Mesothelial cell of epicardium (in vitro differentiated cells): Measurements from ENCODE around the gene BTAF1. TPM values are rescaled to one million over a fixed set of nuclear protein-coding genes. Genes with fewer than 3 reads are reported as not detected.

ENCODE experiments used
- DNase-seq, 2 experiments: peaks; one replicate each; pipeline ENCODE4 v3.0.0; 2021; ENCODE audit warnings: low spot score in 2 of 2; ENCODE audit not compliant: unreplicated experiment in 2 of 2
- H3K27ac Mint-ChIP-seq: 2 replicates; pipeline ENCODE4 v1.8.0; 2021; ENCODE audit warnings: mixed read lengths
- H3K27me3 Mint-ChIP-seq: 2 replicates; pipeline ENCODE4 v1.8.0; 2021; ENCODE audit warnings: low read depth, mixed read lengths
- H3K36me3 Mint-ChIP-seq: 2 replicates; pipeline ENCODE4 v1.8.0; 2021; ENCODE audit warnings: mixed read lengths
- H3K4me1 Mint-ChIP-seq: 2 replicates; pipeline ENCODE4 v1.8.0; 2021; ENCODE audit warnings: mixed read lengths
- H3K4me3 Mint-ChIP-seq: 2 replicates; pipeline ENCODE4 v1.8.0; 2021; ENCODE audit warnings: mild to moderate bottlenecking, moderate library complexity, mixed read lengths
- H3K9me3 Mint-ChIP-seq: 2 replicates; pipeline ENCODE4 v1.8.0; 2021; ENCODE audit warnings: mixed read lengths
- total RNA-seq: library from RNA; stranded (reverse); gene quantifications from 3 replicates; pipeline ENCODE4 v1.2.1, GENCODE V29; 2021
- TF ChIP-seq, protein P1 (sequence below): fragments of 200-600 bp; sonication (generic); IDR thresholded peaks from one replicate; pipeline ENCODE4 v1.5.0; 2021; ENCODE audit warnings: antibody characterized with exemption; ENCODE audit not compliant: unreplicated experiment

BTAF1 gene
- total RNA-seq, 1 donor from 2014 or later = 54.2 TPM

DNA sequence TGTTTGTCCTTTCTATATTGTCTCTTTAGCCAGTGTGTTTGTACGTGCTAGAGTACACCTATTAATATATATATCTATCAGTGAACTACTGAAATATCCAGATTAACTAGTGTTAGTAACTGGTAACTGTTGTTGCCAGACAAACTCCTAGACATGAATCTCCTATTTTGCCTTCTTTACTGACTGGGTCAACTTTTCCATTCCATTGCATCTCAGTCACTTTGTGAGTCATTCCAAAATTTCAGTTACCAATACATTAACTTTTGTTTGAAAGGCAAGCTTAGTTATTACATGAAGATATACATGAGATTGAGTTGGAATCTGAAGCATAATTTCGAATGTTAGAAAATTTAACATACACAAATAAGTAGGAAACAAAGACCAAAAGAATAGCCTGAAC lies 51.4 kb downstream of the BTAF1 start:
- Mint-ChIP-seq H3K36me3 (peaks cover 34% of the 10 kb centered on the region), H3K4me3 (no peak overlapping the region), H3K9me3 (peaks cover 8% of the 10 kb centered on the region), H3K4me1 (no peaks in the 10 kb centered on the region), H3K27ac (no peak overlapping the region), H3K27me3 (no peaks in the 10 kb centered on the region)
- DNase-seq = no peak
- TF ChIP-seq, protein P1, sequence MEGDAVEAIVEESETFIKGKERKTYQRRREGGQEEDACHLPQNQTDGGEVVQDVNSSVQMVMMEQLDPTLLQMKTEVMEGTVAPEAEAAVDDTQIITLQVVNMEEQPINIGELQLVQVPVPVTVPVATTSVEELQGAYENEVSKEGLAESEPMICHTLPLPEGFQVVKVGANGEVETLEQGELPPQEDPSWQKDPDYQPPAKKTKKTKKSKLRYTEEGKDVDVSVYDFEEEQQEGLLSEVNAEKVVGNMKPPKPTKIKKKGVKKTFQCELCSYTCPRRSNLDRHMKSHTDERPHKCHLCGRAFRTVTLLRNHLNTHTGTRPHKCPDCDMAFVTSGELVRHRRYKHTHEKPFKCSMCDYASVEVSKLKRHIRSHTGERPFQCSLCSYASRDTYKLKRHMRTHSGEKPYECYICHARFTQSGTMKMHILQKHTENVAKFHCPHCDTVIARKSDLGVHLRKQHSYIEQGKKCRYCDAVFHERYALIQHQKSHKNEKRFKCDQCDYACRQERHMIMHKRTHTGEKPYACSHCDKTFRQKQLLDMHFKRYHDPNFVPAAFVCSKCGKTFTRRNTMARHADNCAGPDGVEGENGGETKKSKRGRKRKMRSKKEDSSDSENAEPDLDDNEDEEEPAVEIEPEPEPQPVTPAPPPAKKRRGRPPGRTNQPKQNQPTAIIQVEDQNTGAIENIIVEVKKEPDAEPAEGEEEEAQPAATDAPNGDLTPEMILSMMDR = no peak

DNA sequence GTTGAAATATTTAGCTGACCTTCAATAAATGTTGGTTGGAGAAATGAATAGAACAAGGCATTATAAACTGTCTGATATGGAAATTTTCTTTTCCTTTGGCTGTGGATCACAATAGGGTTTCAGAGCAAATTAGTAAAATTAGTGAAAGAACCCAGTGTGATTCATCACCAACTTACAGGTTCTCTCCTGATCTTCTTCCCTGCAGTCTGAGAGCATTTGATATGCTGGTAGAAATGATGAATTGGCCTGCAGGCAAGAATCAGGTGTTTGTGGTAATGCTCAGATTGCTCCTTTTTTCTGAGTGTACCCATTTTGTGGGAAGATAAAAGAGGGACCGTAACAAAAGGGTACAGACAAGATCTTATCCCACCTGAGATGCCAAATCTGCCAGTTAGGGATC lies 51.9 kb downstream of the BTAF1 start:
- Mint-ChIP-seq H3K36me3 (peaks cover 31% of the 10 kb centered on the region), H3K9me3 (peaks cover 8% of the 10 kb centered on the region), H3K4me1 (peaks cover 4% of the 10 kb centered on the region), H3K27ac (no peak overlapping the region), H3K4me3 (no peak overlapping the region), H3K27me3 (no peaks in the 10 kb centered on the region)
- TF ChIP-seq, protein P1 = no peak
- no peak for DNase-seq

DNA sequence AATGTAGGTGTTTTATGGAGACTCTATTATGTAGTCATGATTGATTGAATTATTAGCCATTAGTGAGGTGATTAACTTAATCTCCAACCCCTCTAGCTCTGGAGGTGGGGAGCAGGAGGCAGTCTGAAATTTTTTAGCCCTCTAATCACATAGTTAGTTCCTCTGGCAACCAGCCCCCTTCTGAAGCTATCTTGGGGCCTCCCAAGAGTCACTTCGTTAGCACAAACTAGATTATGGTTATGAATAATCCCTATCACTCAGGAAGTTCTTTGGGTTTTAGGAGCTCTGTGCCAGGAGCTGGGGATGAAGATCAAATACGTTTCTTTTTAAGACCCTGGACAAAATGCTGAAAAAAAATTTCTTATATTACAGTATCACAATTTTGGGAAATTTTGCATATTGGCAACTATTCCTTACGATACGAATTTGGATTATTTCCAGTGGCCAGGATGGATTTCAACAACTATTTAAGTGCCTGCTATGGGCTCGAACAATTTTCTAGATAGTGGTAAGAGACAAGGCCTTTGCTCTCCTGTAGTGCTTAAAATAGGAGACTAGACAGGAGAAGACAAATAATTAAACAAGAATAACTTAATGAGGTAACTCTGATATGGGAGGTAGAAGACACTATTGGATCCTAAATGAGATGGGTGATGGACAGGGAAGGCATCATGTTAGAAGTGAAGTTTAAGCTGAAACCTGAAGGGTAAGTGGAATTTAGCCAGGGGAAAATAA lies 52.9 kb downstream of the BTAF1 start:
- TF ChIP-seq, protein P1 = no peak
- Mint-ChIP-seq H3K36me3 (peaks cover 29% of the 10 kb centered on the region), H3K27ac (no peak overlapping the region), H3K4me3 (no peak overlapping the region), H3K9me3 (peaks cover 8% of the 10 kb centered on the region), H3K27me3 (no peaks in the 10 kb centered on the region), H3K4me1 (peaks cover 4% of the 10 kb centered on the region)
- no peak for DNase-seq

DNA sequence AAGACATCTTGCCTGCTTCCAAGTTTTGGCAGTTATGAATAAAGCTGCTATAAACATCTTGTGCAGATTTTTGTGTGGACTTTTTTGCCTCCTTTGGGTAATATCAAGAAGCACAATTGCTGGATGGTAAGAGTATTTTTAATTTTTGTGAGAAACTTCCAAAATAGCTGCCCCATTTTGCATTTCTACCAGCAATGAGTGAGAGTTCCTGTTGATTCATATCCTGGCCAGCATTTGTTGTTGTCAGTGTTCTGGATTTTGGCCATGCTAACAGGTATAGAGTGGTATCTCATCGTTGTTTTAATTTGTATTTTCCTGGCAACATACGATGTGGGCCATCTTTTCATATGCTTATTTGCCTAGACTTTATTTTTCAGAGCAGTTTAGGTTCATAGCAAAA lies 53.9 kb downstream of the BTAF1 start:
- Mint-ChIP-seq H3K27ac (no peak overlapping the region), H3K4me3 (no peak overlapping the region), H3K36me3 (peaks cover 30% of the 10 kb centered on the region), H3K9me3 (peaks cover 8% of the 10 kb centered on the region), H3K4me1 (peaks cover 4% of the 10 kb centered on the region), H3K27me3 (no peaks in the 10 kb centered on the region)
- DNase-seq = no peak
- TF ChIP-seq, protein P1 = no peak

DNA sequence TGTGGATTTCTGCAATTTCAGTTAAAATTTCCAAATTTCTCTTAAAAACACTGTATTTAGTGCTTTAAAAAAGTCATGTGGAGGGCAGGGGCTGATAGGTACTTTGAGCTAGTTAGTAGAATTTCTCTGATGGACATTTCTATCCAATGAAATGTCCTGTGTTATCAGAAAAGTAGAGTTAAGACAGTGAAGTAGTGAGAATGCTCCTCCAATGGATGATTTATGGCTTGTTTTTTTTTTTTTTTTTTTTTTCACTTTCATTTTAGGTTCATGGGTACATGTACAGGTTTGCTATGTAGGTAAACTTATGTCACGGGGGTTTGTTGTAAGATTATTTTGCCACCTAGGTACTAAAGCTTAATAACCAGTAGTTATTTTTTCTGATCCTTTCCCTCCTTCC lies 55.0 kb downstream of the BTAF1 start:
- Mint-ChIP-seq H3K9me3 (peaks cover 8% of the 10 kb centered on the region), H3K27me3 (no peaks in the 10 kb centered on the region), H3K4me3 (no peak overlapping the region), H3K27ac (no peak overlapping the region), H3K36me3 (peaks cover 32% of the 10 kb centered on the region), H3K4me1 (peaks cover 4% of the 10 kb centered on the region)
- TF ChIP-seq, protein P1 = no peak
- no peak for DNase-seq

DNA sequence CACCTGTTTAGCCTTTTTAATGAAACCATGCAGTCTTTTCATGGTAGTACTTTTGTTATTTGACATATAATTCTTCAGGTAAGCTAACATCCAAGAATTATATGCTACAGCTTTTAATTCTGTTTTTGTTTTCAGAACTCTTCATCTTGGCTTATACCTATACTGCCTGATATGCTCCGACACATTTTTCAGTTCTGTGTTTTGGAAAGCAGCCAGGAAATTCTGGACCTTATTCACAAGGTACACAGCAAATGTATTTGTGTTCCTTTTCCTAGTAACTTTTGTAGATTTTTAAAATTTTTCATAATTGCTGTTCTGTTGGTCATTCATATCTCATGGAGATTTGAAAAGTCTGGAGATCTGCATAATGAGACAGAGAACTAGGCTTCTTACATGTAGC lies 56.7 kb downstream of the BTAF1 start:
- DNase-seq = no peak
- Mint-ChIP-seq H3K27ac (no peak overlapping the region), H3K4me1 (peaks cover 4% of the 10 kb centered on the region), H3K27me3 (no peaks in the 10 kb centered on the region), H3K9me3 (peaks cover 12% of the 10 kb centered on the region), H3K4me3 (no peak overlapping the region), H3K36me3 (peaks cover 40% of the 10 kb centered on the region)
- TF ChIP-seq, protein P1 = no peak
